K562 (cell line): ENCODE measurements around the gene TRIAP1. TPM values are rescaled to one million over a fixed set of nuclear protein-coding genes. Genes with fewer than 3 reads are reported as not detected.
A peak's percentile ranks its signal among the peaks of the same experiment; 100 is the strongest.

Source experiments
- ATAC-seq: fragments of 200-7000 bp; cut with Tn5 transposase; 3 replicates; pipeline ENCODE4 v1.9.1; 2020; ENCODE audit warnings: moderate library complexity
- BruUV-seq: library from RNA; stranded (reverse); fragments of 400-500 nt; replicated peaks from 2 replicates; lab custom pipeline; 2021; lab: Mats Ljungman, UMichigan
- CTCF ChIA-PET: fragments of 300-600 bp; formaldehyde crosslinking; extraction: SDS; loops from one replicate; lab custom pipeline; 2021; ENCODE audit warnings: low intra/inter-chr PET ratio; lab: Yijun Ruan, JAX
- POLR2A ChIA-PET: fragments of 300-600, 350-650 bp; sonication (Branson Sonifier 250); formaldehyde crosslinking; extraction: SDS; loops from one replicate; lab custom pipeline; 2021; ENCODE audit warnings: antibody characterized with exemption, inconsistent platforms; lab: Yijun Ruan, JAX
- DNase-seq, 4 experiments: peaks; one replicate each; pipeline versions ENCODE4 v3.0.0 to v3.0.0-alpha.2; 2011 to 2018; ENCODE audit warnings: low spot score in 3 of 4, mixed read lengths in 3 of 4; ENCODE audit errors: extremely low read depth in 1 of 4
- FAIRE-seq: peaks from 2 replicates; lab custom pipeline; 2011; peaks lifted over from hg19 to GRCh38; lab: Jason Lieb, UNC
- H2AFZ ChIP-seq: 2 replicates; pipeline ENCODE4 v1.6.0; 2011; ENCODE audit warnings: low read depth, low read length, control low read depth, inconsistent platforms
- H3K27ac ChIP-seq: fragments of 200-600 bp; 3 replicates; pipeline ENCODE4 v1.8.0; 2011; ENCODE audit warnings: low read depth, mild to moderate bottlenecking, control low read depth, inconsistent platforms, low read length, moderate library complexity, mixed read lengths; ENCODE audit errors: extremely low read depth
- H3K27me3 ChIP-seq, 2 experiments: fragments of 300-600 bp in 1 of 2; 2 replicates in 1 of 2; 3 replicates in 1 of 2; pipeline versions ENCODE4 v1.6.0 to v1.8.0; 2011; ENCODE audit warnings: inconsistent platforms in 2 of 2, low read length in 2 of 2, mild to moderate bottlenecking in 1 of 2, mixed read lengths in 1 of 2, moderate library complexity in 1 of 2; ENCODE audit not compliant: control insufficient read depth in 2 of 2, insufficient read depth in 2 of 2
- H3K36me3 ChIP-seq: fragments of 300-600 bp; 3 replicates; pipeline ENCODE4 v1.8.0; 2011; ENCODE audit warnings: mild to moderate bottlenecking, low read length, inconsistent platforms; ENCODE audit not compliant: control insufficient read depth, insufficient read depth
- H3K4me1 ChIP-seq, 2 experiments: fragments of 200-600 bp in 1 of 2; replicated peaks in 1 of 2; 2 replicates in 1 of 2; 3 replicates in 1 of 2; pipeline versions ENCODE4 v1.5.1 to v1.8.0; 2011; ENCODE audit warnings: inconsistent platforms in 2 of 2, low read length in 2 of 2, mild to moderate bottlenecking in 1 of 2, mixed read lengths in 1 of 2, moderate library complexity in 1 of 2; ENCODE audit not compliant: control insufficient read depth in 2 of 2, insufficient read depth in 2 of 2
- H3K4me2 ChIP-seq: 2 replicates; pipeline ENCODE4 v1.6.1; 2011; ENCODE audit warnings: low read length, control low read depth, inconsistent platforms, mixed read lengths; ENCODE audit not compliant: insufficient read depth
- H3K4me3 ChIP-seq: fragments of 200-600 bp; sonication (generic), shearing (Covaris generic); 2 replicates; pipeline ENCODE4 v1.5.1; 2016; ENCODE audit warnings: control low read depth, inconsistent platforms
- H3K79me2 ChIP-seq: fragments of 200-600 bp; 3 replicates; pipeline ENCODE4 v1.8.0; 2011; ENCODE audit warnings: low read length, inconsistent platforms; ENCODE audit not compliant: control insufficient read depth, insufficient read depth
- H3K9ac ChIP-seq, 2 experiments: 2 replicates each; pipeline versions ENCODE4 v1.6.0 to v1.6.1; 2011; ENCODE audit warnings: low read depth in 2 of 2, low read length in 2 of 2, control low read depth in 1 of 2, inconsistent platforms in 1 of 2, mild to moderate bottlenecking in 1 of 2, mixed read lengths in 1 of 2; ENCODE audit not compliant: insufficient read depth in 1 of 2
- H3K9me1 ChIP-seq: one replicate; pipeline ENCODE4 v1.6.0; 2011; ENCODE audit warnings: inconsistent platforms, mild to moderate bottlenecking, low read length, moderate library complexity; ENCODE audit not compliant: control insufficient read depth, insufficient read depth
- H3K9me3 ChIP-seq: replicated peaks from 2 replicates; pipeline ENCODE4 v1.5.1; 2011; ENCODE audit warnings: low read depth, low read length, inconsistent platforms; ENCODE audit not compliant: control insufficient read depth, insufficient read depth
- H4K20me1 ChIP-seq: replicated peaks from 2 replicates; pipeline ENCODE4 v1.6.1; 2011; ENCODE audit warnings: low read length, inconsistent platforms, mixed read lengths; ENCODE audit not compliant: control insufficient read depth, insufficient read depth
- ADNP ChIP-seq: fragments of 200-800 bp; sonication (Bioruptor generic); IDR thresholded peaks from 2 replicates; pipeline ENCODE4 v1.6.1; 2016; ENCODE audit warnings: missing genetic modification characterization, missing compliant biosample characterization
- ATF1 ChIP-seq, 2 experiments: fragments of 450-650 bp in 1 of 2; IDR thresholded peaks; 2 replicates each; pipeline ENCODE4 v1.6.1; 2016; ENCODE audit warnings: missing compliant biosample characterization in 1 of 2, missing genetic modification characterization in 1 of 2
- BCOR ChIP-seq: fragments of 450-650 bp; IDR thresholded peaks from 2 replicates; pipeline ENCODE4 v1.6.1; 2016
- DIDO1 ChIP-seq: fragments of 450-650 bp; IDR thresholded peaks from 2 replicates; pipeline ENCODE4 v1.6.1; 2016; ENCODE audit warnings: low read depth, missing biosample characterization, missing genetic modification characterization
- HDAC8 ChIP-seq: fragments of 450-650 bp; IDR thresholded peaks from 2 replicates; pipeline ENCODE4 v1.6.1; 2016; ENCODE audit warnings: mild to moderate bottlenecking, missing genetic modification characterization, moderate library complexity, missing compliant biosample characterization
- KDM1A ChIP-seq, 2 experiments: fragments of 450-650 bp; IDR thresholded peaks; 2 replicates each; pipeline ENCODE4 v1.6.1; 2016; ENCODE audit warnings: mild to moderate bottlenecking in 2 of 2
- NFXL1 ChIP-seq: fragments of 450-650 bp; formaldehyde crosslinking; IDR thresholded peaks from 2 replicates; pipeline ENCODE4 v1.4.0; 2021; ENCODE audit warnings: mild to moderate bottlenecking
- PPARD ChIP-seq: fragments of 250-450 bp; sonication (Bioruptor Pico); IDR thresholded peaks from 2 replicates; pipeline ENCODE4 v1.8.0; 2022; ENCODE audit warnings: inconsistent platforms, mild to moderate bottlenecking, moderate library complexity
- RAD51 ChIP-seq: fragments of 450-650 bp; IDR thresholded peaks from 2 replicates; pipeline ENCODE4 v1.7.1; 2016; ENCODE audit warnings: low read depth, mild to moderate bottlenecking, borderline replicate concordance
- RBM25 ChIP-seq: fragments of 200-400 bp; formaldehyde crosslinking; IDR thresholded peaks from 2 replicates; pipeline ENCODE4 v1.6.1; 2018; ENCODE audit warnings: low read length, low read depth, moderate library complexity; ENCODE audit not compliant: severe bottlenecking
- ZNF140 ChIP-seq: fragments of 250-450 bp; sonication (Bioruptor Pico); IDR thresholded peaks from 2 replicates; pipeline ENCODE4 v1.8.0; 2021; ENCODE audit warnings: moderate library complexity, mild to moderate bottlenecking, inconsistent platforms
- WGBS: fragments of 100-300 bp; shearing (Covaris generic); methylation state at CpG from one replicate; pipeline ENCODE4 v1.1.6; 2016; ENCODE audit warnings: low coverage, mixed read lengths; ENCODE audit not compliant: insufficient coverage; ENCODE audit errors: missing lambda C conversion rate; 5-methylcytosine and 5-hydroxymethylcytosine counted together
- in situ Hi-C: fragments of 300-500 bp; cut with MboI; formaldehyde crosslinking; loops from 4 replicates; pipeline ENCODE4 v1.15.0; 2018; ENCODE audit warnings: inconsistent platforms, mixed read lengths
- intact Hi-C: fragments of 100-400 bp; cut with micrococcal nuclease; formaldehyde crosslinking; loops from 2 replicates; pipeline ENCODE4 v1.14.2; 2022
- polyA plus RNA-seq, 8 experiments: library from polyadenylated mRNA; depleted of rRNA in 4 of 8; stranded (reverse) in 5 of 8; unstranded in 3 of 8; fragments of >200 nt; fragmentation: Nextera tagmentation in 2 of 8; fragmentation: Illumina TruSeq in 1 of 8; extraction: Ambion mirVana in 2 of 8; extraction: Trizol in 1 of 8; gene quantifications; 2 replicates each; pipeline versions ENCODE4 v1.2.1 to v1.2.3, GENCODE V29; 2011 to 2014; ENCODE audit warnings: inconsistent platforms in 1 of 8, missing spikeins in 1 of 8
- total RNA-seq, 7 experiments: library from RNA; depleted of rRNA in 6 of 7; stranded (reverse); fragments of >200 nt in 6 of 7; fragmentation: Illumina TruSeq in 2 of 7; extraction: Trizol in 2 of 7; gene quantifications; 2 replicates each; pipeline versions ENCODE4 v1.2.1 to v1.2.3, GENCODE V29; 2011 to 2021; ENCODE audit warnings: low replicate concordance in 1 of 7
- TF ChIP-seq, protein P1 (sequence below), 2 experiments: fragments of 200-800 bp in 1 of 2; sonication (Bioruptor generic) in 1 of 2; sonication (generic) in 1 of 2; formaldehyde crosslinking in 1 of 2; IDR thresholded peaks in 1 of 2; conservative IDR thresholded peaks in 1 of 2; 2 replicates each; pipeline versions ENCODE4 v1.5.0 to v1.6.1; 2016 to 2020; ENCODE audit warnings: missing compliant biosample characterization in 1 of 2, missing genetic modification characterization in 1 of 2, missing genetic modification reagents in 1 of 2
- TF ChIP-seq, protein P2 (sequence below): fragments of 450-650 bp; conservative IDR thresholded peaks from 2 replicates; pipeline ENCODE4 v1.6.1; 2016; ENCODE audit warnings: missing genetic modification characterization, low read depth, mild to moderate bottlenecking, control low read depth, missing compliant biosample characterization
- TF ChIP-seq, protein P3 (sequence below): IDR thresholded peaks from 2 replicates; pipeline ENCODE4 v1.6.1; 2016; ENCODE audit warnings: missing genetic modification characterization, missing compliant biosample characterization

TRIAP1 gene
- total and polyA plus RNA-seq, 9 of the 15 experiments (the other 6 are each of a cell fraction or from before 2014, with no cell fraction given) = 37.3 to 354 (median 65.4) TPM

DNA sequence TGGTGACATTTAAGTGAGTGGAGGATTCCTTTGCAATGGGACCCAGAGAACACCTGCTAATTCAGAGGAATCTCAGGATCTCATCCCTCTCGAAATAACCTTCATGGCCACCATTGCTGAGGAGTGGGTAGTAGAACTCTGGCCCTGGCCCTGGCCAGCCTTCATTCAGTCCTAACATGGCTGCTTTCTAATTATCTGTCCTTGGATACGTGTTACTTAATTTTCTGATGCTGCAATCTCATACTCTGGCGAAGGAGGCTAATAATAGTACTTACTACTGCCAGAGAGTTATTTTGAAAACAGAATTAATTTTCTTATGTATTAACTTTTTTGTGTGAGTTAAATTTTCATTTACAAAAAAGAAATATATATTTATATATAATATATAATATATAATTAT lies 20.4 kb downstream of the TRIAP1 start (continued):
- TF ChIP-seq PPARD (CRISPR knock-in tag) (no peak), DIDO1 (tag) (no peak), ZNF140 (CRISPR knock-in tag) (no peak)
- TF ChIP-seq, protein P1, sequence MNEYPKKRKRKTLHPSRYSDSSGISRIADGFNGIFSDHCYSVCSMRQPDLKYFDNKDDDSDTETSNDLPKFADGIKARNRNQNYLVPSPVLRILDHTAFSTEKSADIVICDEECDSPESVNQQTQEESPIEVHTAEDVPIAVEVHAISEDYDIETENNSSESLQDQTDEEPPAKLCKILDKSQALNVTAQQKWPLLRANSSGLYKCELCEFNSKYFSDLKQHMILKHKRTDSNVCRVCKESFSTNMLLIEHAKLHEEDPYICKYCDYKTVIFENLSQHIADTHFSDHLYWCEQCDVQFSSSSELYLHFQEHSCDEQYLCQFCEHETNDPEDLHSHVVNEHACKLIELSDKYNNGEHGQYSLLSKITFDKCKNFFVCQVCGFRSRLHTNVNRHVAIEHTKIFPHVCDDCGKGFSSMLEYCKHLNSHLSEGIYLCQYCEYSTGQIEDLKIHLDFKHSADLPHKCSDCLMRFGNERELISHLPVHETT (CRISPR knock-in tag; conservative IDR thresholded peaks at IDR 0.05 in 1 of 2, IDR thresholded peaks at IDR 0.05 in 1 of 2) = no peak
- TF ChIP-seq, protein P2, sequence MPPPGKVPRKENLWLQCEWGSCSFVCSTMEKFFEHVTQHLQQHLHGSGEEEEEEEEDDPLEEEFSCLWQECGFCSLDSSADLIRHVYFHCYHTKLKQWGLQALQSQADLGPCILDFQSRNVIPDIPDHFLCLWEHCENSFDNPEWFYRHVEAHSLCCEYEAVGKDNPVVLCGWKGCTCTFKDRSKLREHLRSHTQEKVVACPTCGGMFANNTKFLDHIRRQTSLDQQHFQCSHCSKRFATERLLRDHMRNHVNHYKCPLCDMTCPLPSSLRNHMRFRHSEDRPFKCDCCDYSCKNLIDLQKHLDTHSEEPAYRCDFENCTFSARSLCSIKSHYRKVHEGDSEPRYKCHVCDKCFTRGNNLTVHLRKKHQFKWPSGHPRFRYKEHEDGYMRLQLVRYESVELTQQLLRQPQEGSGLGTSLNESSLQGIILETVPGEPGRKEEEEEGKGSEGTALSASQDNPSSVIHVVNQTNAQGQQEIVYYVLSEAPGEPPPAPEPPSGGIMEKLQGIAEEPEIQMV = no peak

DNA sequence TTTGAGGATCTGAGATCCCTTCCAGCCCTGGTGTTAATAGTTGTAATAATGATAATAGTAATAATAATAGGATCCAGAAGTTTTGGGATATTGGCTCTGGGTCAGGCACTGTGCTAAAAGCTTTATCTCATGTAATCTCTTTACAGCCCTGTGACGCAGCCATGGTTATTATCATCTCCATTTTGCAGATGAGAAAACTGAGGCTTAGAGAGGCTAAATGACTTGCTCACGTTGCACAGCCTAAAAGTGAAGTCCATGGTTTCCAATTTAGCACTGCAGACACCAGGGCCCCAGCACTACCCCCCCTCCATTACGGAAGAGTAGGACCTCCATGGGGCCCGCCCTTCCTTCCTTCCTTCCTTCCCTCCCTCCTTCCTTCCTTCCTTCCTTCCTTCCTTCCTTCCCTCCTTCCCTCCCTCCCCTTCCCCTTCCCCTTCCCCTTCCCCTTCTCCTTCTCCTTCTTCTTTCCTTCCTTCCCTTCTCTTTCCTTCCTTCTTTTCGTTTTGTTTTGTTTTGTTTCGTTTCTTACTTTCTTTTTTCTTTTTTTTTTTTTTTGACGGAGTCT lies 23.2 kb downstream of the TRIAP1 start:
- Histone ChIP-seq H2AFZ (no peak overlapping the region), H3K4me3 (no peak overlapping the region), H3K36me3 (no peaks in the 10 kb centered on the region), H3K27ac (no peak overlapping the region), H3K9me1 (no peaks in the 10 kb centered on the region), H4K20me1 (0 out of 2 replicates have a peak, but pooled peaks cover 3% of the 10 kb centered on the region), H3K79me2 (no peaks in the 10 kb centered on the region), H3K4me1 (no peaks in the 10 kb centered on the region), H3K27me3 (peaks cover 21 to 40% of the 10 kb centered on the region in 2 experiments), H3K9ac (no peak overlapping the region), H3K9me3 (no peaks in the 10 kb centered on the region), H3K4me2 (no peak overlapping the region)
- ChIA-PET POLR2A (no interaction called here), CTCF (no interaction called here)
- intact Hi-C loops (no loop called here), in situ Hi-C loops (no loop called here)
- TF ChIP-seq ADNP (peak; percentile 62; the same call in 1 of the 2 replicates), NFXL1 (CRISPR knock-in tag) (no peak), ATF1 (CRISPR knock-in tag; IDR thresholded peaks at IDR 0.05) (no peak), ATF1 (tag; IDR thresholded peaks at IDR 0.05) (peak; percentile 25; the same call in 1 of the 2 replicates), BCOR (peak; percentile 61; the same call in 1 of the 2 replicates), KDM1A (IDR thresholded peaks at IDR 0.05) (peak; percentile 30 to 45; a peak in 3 of 4 replicates), HDAC8 (tag) (no peak), RAD51 (no peak), RBM25 (peak; percentile 92)
- TF ChIP-seq, protein P3, sequence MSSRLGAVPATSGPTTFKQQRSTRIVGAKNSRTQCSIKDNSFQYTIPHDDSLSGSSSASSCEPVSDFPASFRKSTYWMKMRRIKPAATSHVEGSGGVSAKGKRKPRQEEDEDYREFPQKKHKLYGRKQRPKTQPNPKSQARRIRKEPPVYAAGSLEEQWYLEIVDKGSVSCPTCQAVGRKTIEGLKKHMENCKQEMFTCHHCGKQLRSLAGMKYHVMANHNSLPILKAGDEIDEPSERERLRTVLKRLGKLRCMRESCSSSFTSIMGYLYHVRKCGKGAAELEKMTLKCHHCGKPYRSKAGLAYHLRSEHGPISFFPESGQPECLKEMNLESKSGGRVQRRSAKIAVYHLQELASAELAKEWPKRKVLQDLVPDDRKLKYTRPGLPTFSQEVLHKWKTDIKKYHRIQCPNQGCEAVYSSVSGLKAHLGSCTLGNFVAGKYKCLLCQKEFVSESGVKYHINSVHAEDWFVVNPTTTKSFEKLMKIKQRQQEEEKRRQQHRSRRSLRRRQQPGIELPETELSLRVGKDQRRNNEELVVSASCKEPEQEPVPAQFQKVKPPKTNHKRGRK (tag) = peak; percentile 72
- no peak for ATAC-seq
- BruUV-seq = no TSS peak
- WGBS = 3% methylated on average over 3 of the region's 7 CpGs
- no peak for FAIRE-seq
- DNase-seq = peak in 1 of 4 experiments; percentile 5
